HCT116 (cell line): ENCODE measurements around the gene IGLL1. TPM values are rescaled to one million over a fixed set of nuclear protein-coding genes. Genes with fewer than 3 reads are reported as not detected.

Experiments used
- ATAC-seq: fragments of 200-7000 bp; cut with Tn5 transposase; 2 replicates; pipeline ENCODE4 v1.9.1; 2020; ENCODE audit warnings: mild to moderate bottlenecking, moderate library complexity
- BruUV-seq: library from RNA; stranded (reverse); fragments of 400-500 nt; replicated peaks from 2 replicates; lab custom pipeline; 2021; lab: Mats Ljungman, UMichigan
- CTCF ChIA-PET: fragments of 300-600 bp; sonication (Branson Sonifier 250); formaldehyde crosslinking; loops from one replicate; lab custom pipeline; 2021; ENCODE audit warnings: antibody characterized with exemption; lab: Charles Lee
- POLR2A ChIA-PET: fragments of 300-600, 350-600 bp; sonication (Branson Sonifier 250); formaldehyde crosslinking; loops from one replicate; lab custom pipeline; 2021; ENCODE audit warnings: antibody characterized with exemption; lab: Charles Lee
- RAD21 ChIA-PET, 2 experiments: fragments of 300-600 bp; sonication (Branson Sonifier 250); formaldehyde crosslinking; loops; one replicate each; lab custom pipeline; 2023; ENCODE audit warnings: low total read pairs in 2 of 2; ENCODE audit not compliant: uncharacterized antibody in 2 of 2, unreplicated experiment in 2 of 2, low non-redundant PET in 1 of 2; lab: Charles Lee
- DNase-seq: peaks from one replicate; pipeline ENCODE4 v3.0.0-alpha.2; 2010; ENCODE audit warnings: low read depth, low spot score
- H2AFZ ChIP-seq: fragments of 200-600 bp; shearing (Covaris generic), sonication (generic); 2 replicates; pipeline ENCODE4 v1.6.1; 2017; ENCODE audit warnings: low read depth, mixed run types, mixed read lengths, antibody characterized with exemption, low read length; ENCODE audit not compliant: poor library complexity, severe bottlenecking
- H3K27ac ChIP-seq: 2 replicates; pipeline ENCODE4 v1.5.1; 2012; ENCODE audit warnings: low read depth, low read length
- H3K27me3 ChIP-seq: fragments of 200-600 bp; sonication (generic); 2 replicates; pipeline ENCODE4 v1.6.1; 2016; ENCODE audit warnings: mixed run types, low read length, mixed read lengths; ENCODE audit not compliant: insufficient read depth
- H3K36me3 ChIP-seq, 2 experiments: fragments of 200-500 bp in 1 of 2; fragments of 200-600 bp in 1 of 2; sonication (Bioruptor generic) in 1 of 2; sonication (generic) in 1 of 2; 2 replicates each; pipeline versions ENCODE4 v1.5.1 to v1.6.1; 2014 to 2016; ENCODE audit warnings: low read length in 2 of 2, inconsistent platforms in 1 of 2, mixed read lengths in 1 of 2, mixed run types in 1 of 2; ENCODE audit not compliant: insufficient read depth in 2 of 2, control insufficient read depth in 1 of 2
- H3K4me1 ChIP-seq, 2 experiments: fragments of 200-600 bp in 1 of 2; sonication (generic) in 1 of 2; 2 replicates each; pipeline versions ENCODE4 v1.5.1 to v1.6.1; 2012 to 2017; ENCODE audit warnings: low read length in 2 of 2, inconsistent platforms in 1 of 2, mild to moderate bottlenecking in 1 of 2, mixed read lengths in 1 of 2, mixed run types in 1 of 2, moderate library complexity in 1 of 2; ENCODE audit not compliant: insufficient read depth in 2 of 2, control insufficient read depth in 1 of 2
- H3K4me2 ChIP-seq: fragments of 200-600 bp; sonication (generic); 2 replicates; pipeline ENCODE4 v1.6.1; 2017; ENCODE audit warnings: mixed run types, low read length, mixed read lengths
- H3K4me3 ChIP-seq, 2 experiments: fragments of 200-600 bp in 1 of 2; sonication (generic) in 1 of 2; replicated peaks in 1 of 2; 2 replicates each; pipeline ENCODE4 v1.5.1; 2011 to 2016; ENCODE audit warnings: low read length in 2 of 2, control low read depth in 1 of 2, low read depth in 1 of 2, mild to moderate bottlenecking in 1 of 2, mixed read lengths in 1 of 2, mixed run types in 1 of 2
- H3K79me2 ChIP-seq: fragments of 200-600 bp; sonication (generic); 2 replicates; pipeline ENCODE4 v1.6.1; 2017; ENCODE audit warnings: mild to moderate bottlenecking, mixed run types, low read length, moderate library complexity, mixed read lengths; ENCODE audit not compliant: insufficient read depth
- H3K9ac ChIP-seq: fragments of 200-600 bp; sonication (generic); 2 replicates; pipeline ENCODE4 v1.6.1; 2016; ENCODE audit warnings: low read length, mixed read lengths
- H3K9me2 ChIP-seq: fragments of 200-600 bp; sonication (generic), shearing (Covaris generic); 2 replicates; pipeline ENCODE4 v1.6.1; 2017; ENCODE audit warnings: mixed run types, mild to moderate bottlenecking, moderate library complexity; ENCODE audit not compliant: insufficient read depth
- H3K9me3 ChIP-seq, 2 experiments: fragments of 200-500 bp in 1 of 2; fragments of 200-600 bp in 1 of 2; sonication (Bioruptor generic) in 1 of 2; sonication (generic) in 1 of 2; 2 replicates each; pipeline ENCODE4 v1.6.1; 2014 to 2017; ENCODE audit warnings: low read length in 2 of 2, mixed read lengths in 2 of 2, inconsistent platforms in 1 of 2, low read depth in 1 of 2, mild to moderate bottlenecking in 1 of 2, mixed run types in 1 of 2, moderate library complexity in 1 of 2; ENCODE audit not compliant: control insufficient read depth in 1 of 2, insufficient read depth in 1 of 2
- H4K20me1 ChIP-seq: fragments of 200-600 bp; sonication (generic), shearing (Covaris generic); 2 replicates; pipeline ENCODE4 v1.6.1; 2017; ENCODE audit warnings: mixed run types, mild to moderate bottlenecking, moderate library complexity; ENCODE audit not compliant: insufficient read depth
- CBX3 ChIP-seq: IDR thresholded peaks from 2 replicates; pipeline ENCODE4 v1.6.1; 2012; ENCODE audit warnings: low read depth
- CEBPB ChIP-seq: IDR thresholded peaks from 2 replicates; pipeline ENCODE4 v1.6.1; 2012; ENCODE audit warnings: low read depth
- EGR1 ChIP-seq: IDR thresholded peaks from 2 replicates; pipeline ENCODE4 v1.6.1; 2012; ENCODE audit warnings: low read depth
- ELF1 ChIP-seq: IDR thresholded peaks from 2 replicates; pipeline ENCODE4 v1.6.1; 2012; ENCODE audit warnings: low read depth, borderline replicate concordance
- FOSL1 ChIP-seq: IDR thresholded peaks from 2 replicates; pipeline ENCODE4 v1.6.1; 2012; ENCODE audit warnings: low read depth
- JUND ChIP-seq: IDR thresholded peaks from 2 replicates; pipeline ENCODE4 v1.6.1; 2012
- POLR2A ChIP-seq: IDR thresholded peaks from 2 replicates; pipeline ENCODE4 v1.7.0; 2011; ENCODE audit warnings: borderline replicate concordance; ENCODE audit not compliant: insufficient read depth, insufficient read length; ENCODE audit errors: extremely low read depth
- POLR2AphosphoS5 ChIP-seq: IDR thresholded peaks from 2 replicates; pipeline ENCODE4 v1.6.1; 2011; ENCODE audit warnings: mild to moderate bottlenecking, low read depth, low read length, moderate library complexity
- SP1 ChIP-seq: IDR thresholded peaks from 2 replicates; pipeline ENCODE4 v1.6.1; 2012; ENCODE audit warnings: low read depth
- YY1 ChIP-seq: IDR thresholded peaks from 2 replicates; pipeline ENCODE4 v1.6.1; 2011; ENCODE audit warnings: low read length, low read depth, moderate library complexity, mild to moderate bottlenecking; ENCODE audit not compliant: insufficient replicate concordance; ENCODE audit errors: extremely low read depth
- intact Hi-C: fragments of 100-400 bp; cut with micrococcal nuclease; formaldehyde crosslinking; loops from 2 replicates; pipeline ENCODE4 v1.10.0; 2022
- total RNA-seq: library from RNA; stranded (reverse); gene quantifications from one replicate; pipeline ENCODE4 v1.2.1, GENCODE V29; 2021; ENCODE audit not compliant: unreplicated experiment
- TF ChIP-seq, protein P1 (sequence below): IDR thresholded peaks from 2 replicates; pipeline ENCODE4 v1.6.1; 2011; ENCODE audit warnings: mild to moderate bottlenecking, low read length, moderate library complexity; ENCODE audit not compliant: insufficient replicate concordance; ENCODE audit errors: extremely low read depth
- TF ChIP-seq, protein P2 (sequence below): IDR thresholded peaks from 2 replicates; pipeline ENCODE4 v1.6.1; 2012
- TF ChIP-seq, protein P3 (sequence below), 3 experiments: fragments of 200-600 bp in 1 of 3; sonication (generic) in 1 of 3; IDR thresholded peaks in 2 of 3; conservative IDR thresholded peaks in 1 of 3; 2 replicates each; pipeline ENCODE4 v1.5.1; 2012 to 2017; ENCODE audit warnings: low read depth in 2 of 3, low read length in 2 of 3, antibody characterized with exemption in 1 of 3, borderline replicate concordance in 1 of 3, control low read depth in 1 of 3, mild to moderate bottlenecking in 1 of 3, mixed read lengths in 1 of 3, mixed run types in 1 of 3, moderate library complexity in 1 of 3; ENCODE audit not compliant: insufficient read depth in 1 of 3

Gene IGLL1
- total RNA-seq, 1 experiment from 2014 or later, result not detected

DNA sequence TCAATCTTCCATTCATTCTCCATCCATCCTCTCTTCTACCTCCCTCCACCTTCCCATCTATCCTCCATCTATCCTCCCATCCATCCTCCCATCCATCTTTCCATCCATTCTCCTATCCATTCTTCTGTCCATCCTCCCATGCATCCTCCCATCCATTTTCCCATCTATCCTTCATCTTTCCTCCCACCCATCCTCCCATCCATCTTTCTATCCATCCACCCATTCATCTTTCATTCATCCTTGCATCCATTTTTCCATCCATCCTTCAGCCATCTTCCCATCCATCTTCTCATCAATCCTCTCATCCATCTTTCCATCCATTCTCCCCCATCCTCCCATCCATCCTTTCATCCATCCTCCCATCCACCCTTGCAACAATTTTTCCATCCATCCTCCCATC lies 27.5 kb downstream of the IGLL1 start:
- no peaks in the 10 kb centered on the region for H3K9me3 ChIP-seq
- ChIA-PET POLR2A (no interaction called here), CTCF (no interaction called here), RAD21 (no interaction called here)
- H3K4me1 ChIP-seq, result no peaks in the 10 kb centered on the region
- DNase-seq (no peak), ATAC-seq (no peak)
- H3K27ac ChIP-seq, result no peak overlapping the region
- H4K20me1 ChIP-seq, result no peaks in the 10 kb centered on the region
- H3K27me3 ChIP-seq, result no peaks in the 10 kb centered on the region
- H3K36me3 ChIP-seq, result no peaks in the 10 kb centered on the region
- no peak overlapping the region for H3K4me3 ChIP-seq
- no peak overlapping the region for H3K9ac ChIP-seq
- no peak overlapping the region for H3K4me2 ChIP-seq
- TF ChIP-seq CBX3 (no peak), CEBPB (no peak), POLR2AphosphoS5 (no peak), ELF1 (no peak), SP1 (no peak), FOSL1 (no peak), EGR1 (no peak), JUND (no peak), YY1 (no peak), POLR2A (no peak)
- TF ChIP-seq, protein P1, sequence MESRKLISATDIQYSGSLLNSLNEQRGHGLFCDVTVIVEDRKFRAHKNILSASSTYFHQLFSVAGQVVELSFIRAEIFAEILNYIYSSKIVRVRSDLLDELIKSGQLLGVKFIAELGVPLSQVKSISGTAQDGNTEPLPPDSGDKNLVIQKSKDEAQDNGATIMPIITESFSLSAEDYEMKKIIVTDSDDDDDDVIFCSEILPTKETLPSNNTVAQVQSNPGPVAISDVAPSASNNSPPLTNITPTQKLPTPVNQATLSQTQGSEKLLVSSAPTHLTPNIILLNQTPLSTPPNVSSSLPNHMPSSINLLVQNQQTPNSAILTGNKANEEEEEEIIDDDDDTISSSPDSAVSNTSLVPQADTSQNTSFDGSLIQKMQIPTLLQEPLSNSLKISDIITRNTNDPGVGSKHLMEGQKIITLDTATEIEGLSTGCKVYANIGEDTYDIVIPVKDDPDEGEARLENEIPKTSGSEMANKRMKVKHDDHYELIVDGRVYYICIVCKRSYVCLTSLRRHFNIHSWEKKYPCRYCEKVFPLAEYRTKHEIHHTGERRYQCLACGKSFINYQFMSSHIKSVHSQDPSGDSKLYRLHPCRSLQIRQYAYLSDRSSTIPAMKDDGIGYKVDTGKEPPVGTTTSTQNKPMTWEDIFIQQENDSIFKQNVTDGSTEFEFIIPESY, result no peak
- TF ChIP-seq, protein P2, sequence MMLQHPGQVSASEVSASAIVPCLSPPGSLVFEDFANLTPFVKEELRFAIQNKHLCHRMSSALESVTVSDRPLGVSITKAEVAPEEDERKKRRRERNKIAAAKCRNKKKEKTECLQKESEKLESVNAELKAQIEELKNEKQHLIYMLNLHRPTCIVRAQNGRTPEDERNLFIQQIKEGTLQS, result no peak
- TF ChIP-seq, protein P3, sequence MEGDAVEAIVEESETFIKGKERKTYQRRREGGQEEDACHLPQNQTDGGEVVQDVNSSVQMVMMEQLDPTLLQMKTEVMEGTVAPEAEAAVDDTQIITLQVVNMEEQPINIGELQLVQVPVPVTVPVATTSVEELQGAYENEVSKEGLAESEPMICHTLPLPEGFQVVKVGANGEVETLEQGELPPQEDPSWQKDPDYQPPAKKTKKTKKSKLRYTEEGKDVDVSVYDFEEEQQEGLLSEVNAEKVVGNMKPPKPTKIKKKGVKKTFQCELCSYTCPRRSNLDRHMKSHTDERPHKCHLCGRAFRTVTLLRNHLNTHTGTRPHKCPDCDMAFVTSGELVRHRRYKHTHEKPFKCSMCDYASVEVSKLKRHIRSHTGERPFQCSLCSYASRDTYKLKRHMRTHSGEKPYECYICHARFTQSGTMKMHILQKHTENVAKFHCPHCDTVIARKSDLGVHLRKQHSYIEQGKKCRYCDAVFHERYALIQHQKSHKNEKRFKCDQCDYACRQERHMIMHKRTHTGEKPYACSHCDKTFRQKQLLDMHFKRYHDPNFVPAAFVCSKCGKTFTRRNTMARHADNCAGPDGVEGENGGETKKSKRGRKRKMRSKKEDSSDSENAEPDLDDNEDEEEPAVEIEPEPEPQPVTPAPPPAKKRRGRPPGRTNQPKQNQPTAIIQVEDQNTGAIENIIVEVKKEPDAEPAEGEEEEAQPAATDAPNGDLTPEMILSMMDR (IDR thresholded peaks at IDR 0.05 in 2 of 3, conservative IDR thresholded peaks at IDR 0.05 in 1 of 3; ENCODE audit: borderline replicate concordance in 1 of 3, insufficient read depth in 1 of 3, low read depth in 2 of 3, low read length in 2 of 3), result no peak
- intact Hi-C loops, result no loop called here
- H3K9me2 ChIP-seq, result no peaks in the 10 kb centered on the region
- no peaks in the 10 kb centered on the region for H3K79me2 ChIP-seq
- H2AFZ ChIP-seq, result no peak overlapping the region
- BruUV-seq, result no TSS peak
